DND-41 (cell line): ENCODE results near the gene SH2D7.

Source experiments
- ATAC-seq: fragments of 200-7000 bp; cut with Tn5 transposase; 3 replicates; pipeline ENCODE4 v1.9.1; 2021; ENCODE audit warnings: low read depth; ENCODE audit not compliant: insufficient read depth
- DNase-seq: peaks from one replicate; pipeline ENCODE4 v3.0.0-alpha.2; 2020
- H2AFZ ChIP-seq: 2 replicates; pipeline ENCODE4 v1.6.0; 2012; ENCODE audit warnings: low read depth, low read length
- H3K27ac ChIP-seq: 2 replicates; pipeline ENCODE4 v1.5.1; 2012; ENCODE audit warnings: low read length, inconsistent platforms
- H3K27me3 ChIP-seq: fragments of 200-600 bp; sonication (generic); 2 replicates; pipeline ENCODE4 v1.6.0; 2012; ENCODE audit warnings: low read length, mild to moderate bottlenecking, inconsistent platforms; ENCODE audit not compliant: insufficient read depth, poor library complexity
- H3K36me3 ChIP-seq: 2 replicates; pipeline ENCODE4 v1.5.1; 2012; ENCODE audit warnings: low read length, inconsistent platforms; ENCODE audit not compliant: insufficient read depth
- H3K4me1 ChIP-seq: 2 replicates; pipeline ENCODE4 v1.5.1; 2012; ENCODE audit warnings: mild to moderate bottlenecking, low read length; ENCODE audit not compliant: insufficient read depth
- H3K4me2 ChIP-seq: 2 replicates; pipeline ENCODE4 v1.6.0; 2012; ENCODE audit warnings: mild to moderate bottlenecking, moderate library complexity, low read length, inconsistent platforms; ENCODE audit not compliant: insufficient read depth
- H3K4me3 ChIP-seq, 2 experiments: fragments of 200-600 bp in 1 of 2; shearing (Covaris generic) in 1 of 2; 2 replicates each; pipeline ENCODE4 v1.5.1; 2012 to 2016; ENCODE audit warnings: inconsistent platforms in 2 of 2, low read length in 2 of 2, mild to moderate bottlenecking in 2 of 2, low read depth in 1 of 2, moderate library complexity in 1 of 2
- H3K79me2 ChIP-seq: 2 replicates; pipeline ENCODE4 v1.6.0; 2012; ENCODE audit warnings: low read length, inconsistent platforms; ENCODE audit not compliant: insufficient read depth
- H3K9ac ChIP-seq: 2 replicates; pipeline ENCODE4 v1.6.0; 2012; ENCODE audit warnings: low read depth, mild to moderate bottlenecking, inconsistent platforms, low read length, moderate library complexity
- H3K9me3 ChIP-seq: 2 replicates; pipeline ENCODE4 v1.5.1; 2012; ENCODE audit warnings: low read length, moderate library complexity, mild to moderate bottlenecking, inconsistent platforms; ENCODE audit not compliant: insufficient read depth, severe bottlenecking
- H4K20me1 ChIP-seq: 2 replicates; pipeline ENCODE4 v1.6.0; 2012; ENCODE audit warnings: low read length; ENCODE audit not compliant: insufficient read depth
- CTCF ChIP-seq: IDR thresholded peaks from 2 replicates; pipeline ENCODE4 v1.5.1; 2012; ENCODE audit warnings: borderline replicate concordance, low read length, moderate library complexity, mild to moderate bottlenecking; ENCODE audit not compliant: poor library complexity, severe bottlenecking; ENCODE audit errors: extremely low read depth
- EZH2 ChIP-seq: IDR thresholded peaks from 3 replicates; pipeline ENCODE4 v1.6.1; 2012; ENCODE audit warnings: borderline replicate concordance, low read depth, mild to moderate bottlenecking, moderate library complexity, low read length, inconsistent platforms; ENCODE audit not compliant: severe bottlenecking

Gene SH2D7

GRCh38 chr15:78070049-78070700 is 22.2 kb upstream of the SH2D7 start:
- peak overlapping the region in 1 of 2 experiments; percentile 20; a peak in 1 of 4 replicates for H3K4me3 ChIP-seq
- peaks cover 56% of the 10 kb centered on the region for H3K4me1 ChIP-seq
- H3K4me2 ChIP-seq: peak overlapping the region; percentile 28
- DNase-seq (peak; percentile 78), ATAC-seq (peak; percentile 89)
- peak overlapping the region; percentile 20; the same call in 1 of the 2 replicates for H3K9ac ChIP-seq
- H3K9me3 ChIP-seq: no peaks in the 10 kb centered on the region
- H2AFZ ChIP-seq: no peak overlapping the region
- peak overlapping the region; percentile 80 for H3K27ac ChIP-seq
- H3K27me3 ChIP-seq: no peaks in the 10 kb centered on the region
- H3K79me2 ChIP-seq: peaks cover 96% of the 10 kb centered on the region
- peaks cover 19% of the 10 kb centered on the region for H3K36me3 ChIP-seq
- peaks cover 22% of the 10 kb centered on the region for H4K20me1 ChIP-seq
- no peak for TF ChIP-seq CTCF
- no peak for TF ChIP-seq EZH2

GRCh38 chr15:78071383-78071782 is 21.0 kb upstream of the SH2D7 start:
- ATAC-seq (no peak), DNase-seq (no peak)
- peaks cover 65% of the 10 kb centered on the region for H3K4me1 ChIP-seq
- H3K27me3 ChIP-seq: no peaks in the 10 kb centered on the region
- H3K36me3 ChIP-seq: peaks cover 17% of the 10 kb centered on the region
- H3K79me2 ChIP-seq: peaks cover 96% of the 10 kb centered on the region
- TF ChIP-seq CTCF: no peak
- TF ChIP-seq EZH2: no peak
- H3K4me2 ChIP-seq: no peak overlapping the region
- H3K27ac ChIP-seq: no peak overlapping the region
- no peak overlapping the region for H3K9ac ChIP-seq
- peaks cover 29% of the 10 kb centered on the region for H4K20me1 ChIP-seq
- no peaks in the 10 kb centered on the region for H3K9me3 ChIP-seq
- H3K4me3 ChIP-seq: no peak overlapping the region
- no peak overlapping the region for H2AFZ ChIP-seq

- H4K20me1 ChIP-seq: peaks cover 26% of the 10 kb centered on the region
- peaks cover 96% of the 10 kb centered on the region for H3K79me2 ChIP-seq
- H3K36me3 ChIP-seq: peaks cover 17% of the 10 kb centered on the region
- TF ChIP-seq CTCF: no peak
- no peak for TF ChIP-seq EZH2
- ATAC-seq (no peak), DNase-seq (no peak)
- H3K27ac ChIP-seq: peak overlapping the region; percentile 54; the same call in 1 of the 2 replicates
- H3K9me3 ChIP-seq: no peaks in the 10 kb centered on the region
- no peak overlapping the region for H3K9ac ChIP-seq
- no peak overlapping the region for H3K4me3 ChIP-seq
- H3K27me3 ChIP-seq: no peaks in the 10 kb centered on the region
- peaks cover 67% of the 10 kb centered on the region for H3K4me1 ChIP-seq
- peak overlapping the region; percentile 15; the same call in 1 of the 2 replicates for H3K4me2 ChIP-seq
- H2AFZ ChIP-seq: no peak overlapping the region
Measured at GRCh38 chr15:78072080-78072892, 20.1 kb upstream of the SH2D7 start.
